ENCODE data around the gene TRIM56.
"Not testable (repeated sequence)": the region's sequence is repeated elsewhere in the genome, so short reads cannot be mapped to it uniquely, and the experiment has no call there.

TRIM56 gene

DNA sequence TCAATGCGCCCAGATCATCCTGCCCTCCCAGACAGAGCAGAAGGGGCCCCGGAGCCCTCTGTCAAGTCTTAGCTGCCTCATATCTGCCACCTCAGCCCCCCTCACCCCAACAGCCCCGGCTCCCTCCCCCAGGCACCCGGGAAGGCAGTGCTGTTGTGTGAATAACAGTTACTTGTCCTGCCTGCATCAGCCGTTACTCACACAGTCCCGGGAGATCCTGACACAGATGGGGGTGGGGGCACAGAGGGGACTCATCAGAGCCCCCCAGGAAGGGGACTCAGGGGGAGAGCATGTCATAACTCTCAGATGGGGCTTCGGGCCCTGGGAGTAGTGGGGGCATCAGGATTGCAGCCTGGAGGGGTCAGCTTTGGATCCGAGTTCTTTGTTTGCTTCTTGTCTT, 29.2 kb downstream of the TRIM56 start:
- DNase-seq: peak; percentile 73

DNA sequence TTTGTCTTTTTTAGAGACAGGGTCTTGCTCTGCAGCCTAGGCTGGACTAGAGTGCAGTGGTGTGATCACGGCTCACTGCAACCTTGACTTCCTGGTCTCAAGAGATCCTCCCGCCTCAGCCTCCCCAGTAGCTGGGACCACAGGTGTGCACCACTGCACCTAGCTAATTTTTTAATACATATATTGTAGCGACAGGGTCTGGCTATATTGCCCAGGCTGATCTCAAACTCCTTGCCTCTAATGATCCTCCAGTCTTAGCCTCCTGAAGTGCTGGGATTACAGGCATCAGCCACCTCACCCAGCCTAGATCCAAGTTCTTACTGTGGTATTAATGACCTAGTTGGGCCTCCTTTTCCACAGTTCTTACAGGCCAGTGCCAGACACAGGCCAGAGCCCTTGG, 29.9 kb downstream of the TRIM56 start:
- no peak for DNase-seq

DNA sequence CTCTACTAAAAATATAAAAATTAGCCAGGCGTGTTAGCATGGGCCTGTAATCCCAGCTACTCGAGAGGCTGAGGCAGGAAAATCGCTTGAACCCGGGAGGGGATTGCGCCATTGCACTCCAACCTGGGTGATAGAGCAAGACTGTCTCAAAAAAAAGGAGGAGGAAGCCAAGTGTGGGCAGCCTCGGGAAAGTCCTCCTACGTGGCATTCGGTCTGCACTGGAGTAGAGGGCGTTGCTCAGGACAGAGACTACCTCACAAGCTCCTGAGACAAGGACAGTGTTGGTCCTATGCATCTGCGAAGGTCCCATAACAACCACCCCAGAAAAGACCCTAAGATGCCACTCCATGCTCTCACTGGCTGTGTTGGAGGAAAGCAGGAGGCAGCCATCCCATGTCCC, 31.6 kb downstream of the TRIM56 start:
- no peak for DNase-seq

DNA sequence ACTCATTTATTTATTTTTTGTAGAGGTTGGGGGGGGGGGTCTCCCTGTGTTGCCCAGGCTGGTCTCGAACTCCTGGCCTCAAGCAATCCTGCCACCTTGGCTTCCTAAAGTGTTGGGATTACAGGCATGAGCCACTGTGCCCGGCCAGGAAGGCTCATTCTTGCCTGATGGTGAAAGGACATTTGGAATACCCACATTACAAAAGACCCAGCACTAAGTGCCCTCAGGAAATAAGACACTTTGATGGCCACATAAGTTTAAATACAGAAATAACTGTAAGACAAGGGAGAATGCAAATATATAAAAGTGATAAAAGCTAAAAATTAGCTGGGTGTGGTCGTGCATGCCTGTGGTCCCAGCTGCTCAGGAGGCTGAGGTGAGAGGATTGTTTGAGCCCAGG, 33.6 kb downstream of the TRIM56 start:
- no peak for DNase-seq

DNA sequence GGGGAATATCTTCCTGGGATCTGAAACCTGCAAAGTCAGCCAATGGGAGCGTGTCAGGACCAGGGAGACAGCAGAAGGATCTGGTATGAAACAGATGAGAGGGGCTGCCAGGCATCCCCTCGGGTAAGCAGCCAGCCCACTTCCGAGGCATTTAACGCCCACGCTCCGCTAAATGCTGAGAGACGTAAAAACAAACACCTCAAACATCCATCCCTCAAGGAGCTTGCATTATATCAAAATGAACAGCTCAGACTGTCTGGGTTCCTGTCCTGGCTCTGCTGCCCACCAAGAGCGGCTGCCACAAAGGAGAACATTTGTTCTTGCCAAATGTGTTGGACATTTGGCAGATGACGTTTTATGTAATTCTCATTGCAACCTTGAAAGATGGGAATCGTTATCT, 34.6 kb downstream of the TRIM56 start:
- DNase-seq: peak; percentile 63

DNA sequence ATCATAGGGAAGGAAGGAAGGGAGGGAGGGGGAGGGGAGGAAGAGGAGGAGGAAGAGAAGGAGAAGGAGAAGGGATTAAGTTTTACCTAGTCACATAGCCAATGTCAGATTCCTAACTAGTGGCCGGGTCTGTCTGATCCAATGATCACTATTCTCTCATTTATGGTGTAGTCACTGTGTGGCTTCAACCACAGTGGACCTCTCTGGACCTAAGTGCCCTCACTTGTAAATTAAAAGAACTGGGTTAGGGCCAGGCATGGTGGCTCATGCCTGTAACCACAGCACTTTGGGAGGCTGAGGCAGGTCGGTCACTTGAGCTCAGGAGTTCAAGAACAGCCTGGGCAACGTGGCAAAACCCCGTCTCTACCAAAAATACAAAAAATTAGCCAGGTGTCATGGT, 35.0 kb downstream of the TRIM56 start:
- DNase-seq: no peak

DNA sequence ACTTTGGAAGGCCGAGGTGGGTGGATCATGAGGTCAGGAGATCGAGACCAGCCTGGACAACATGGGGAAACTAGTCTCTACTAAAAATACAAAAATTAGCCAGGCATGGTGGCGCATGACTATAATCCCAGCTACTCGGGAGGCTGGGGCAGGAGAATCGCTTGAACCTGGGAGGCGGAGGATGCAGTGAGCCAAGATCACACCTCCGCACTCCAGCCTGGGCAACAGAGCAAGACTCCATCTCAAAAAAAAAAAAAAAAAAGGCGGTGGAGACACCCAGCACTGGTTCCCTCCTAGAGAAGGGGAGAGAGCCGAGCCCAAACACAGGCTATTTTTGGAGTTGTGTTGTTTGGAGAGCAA, 36.3 kb downstream of the TRIM56 start:
- not testable (repeated sequence) for DNase-seq

DNA sequence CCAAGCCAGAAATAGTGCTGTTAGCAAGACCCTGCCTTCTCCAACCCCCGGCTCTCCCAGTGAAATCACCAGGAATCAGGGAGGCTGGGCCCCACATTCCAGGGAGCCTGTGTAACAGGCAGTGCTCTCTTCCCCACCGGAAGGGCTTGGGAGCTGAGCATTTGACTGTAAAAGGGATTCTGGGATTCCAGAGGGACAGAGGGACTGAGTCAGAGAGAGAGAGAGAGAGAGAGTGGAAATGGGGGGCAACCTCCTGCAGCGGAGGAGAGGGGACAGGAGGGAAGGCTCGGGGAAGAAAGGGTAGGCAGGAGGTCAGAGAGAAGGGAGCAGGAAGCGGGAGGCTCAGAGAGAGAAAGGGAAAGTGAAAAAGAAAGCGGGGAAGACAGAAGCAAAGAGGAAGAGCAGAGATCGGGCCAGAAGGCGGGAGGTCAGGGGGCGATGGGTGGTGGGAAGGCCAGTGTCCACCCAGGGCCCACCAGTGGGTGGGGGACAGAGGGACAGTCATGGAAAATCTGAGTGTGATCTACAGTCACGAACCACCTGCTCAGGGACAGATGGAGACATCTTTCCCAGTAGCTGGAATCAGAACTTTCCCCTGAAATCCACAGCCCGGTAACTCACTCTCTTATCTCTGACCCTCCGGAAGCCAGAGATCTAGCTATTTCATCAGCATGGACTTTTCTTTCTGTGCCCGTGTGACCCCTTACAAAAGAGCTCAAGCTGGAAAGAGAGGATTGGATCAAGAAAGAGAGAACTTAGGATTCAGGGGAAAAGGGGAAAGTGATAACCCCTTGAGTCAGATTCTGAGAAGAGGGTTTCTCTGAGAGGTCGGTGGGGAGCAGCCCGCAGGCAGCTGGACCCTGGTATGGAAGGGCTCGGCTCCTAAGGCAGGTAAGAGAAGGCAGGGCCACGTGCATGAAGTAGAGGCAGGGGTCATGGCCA, 37.0 kb downstream of the TRIM56 start:
- peak; percentile 100 for DNase-seq

DNA sequence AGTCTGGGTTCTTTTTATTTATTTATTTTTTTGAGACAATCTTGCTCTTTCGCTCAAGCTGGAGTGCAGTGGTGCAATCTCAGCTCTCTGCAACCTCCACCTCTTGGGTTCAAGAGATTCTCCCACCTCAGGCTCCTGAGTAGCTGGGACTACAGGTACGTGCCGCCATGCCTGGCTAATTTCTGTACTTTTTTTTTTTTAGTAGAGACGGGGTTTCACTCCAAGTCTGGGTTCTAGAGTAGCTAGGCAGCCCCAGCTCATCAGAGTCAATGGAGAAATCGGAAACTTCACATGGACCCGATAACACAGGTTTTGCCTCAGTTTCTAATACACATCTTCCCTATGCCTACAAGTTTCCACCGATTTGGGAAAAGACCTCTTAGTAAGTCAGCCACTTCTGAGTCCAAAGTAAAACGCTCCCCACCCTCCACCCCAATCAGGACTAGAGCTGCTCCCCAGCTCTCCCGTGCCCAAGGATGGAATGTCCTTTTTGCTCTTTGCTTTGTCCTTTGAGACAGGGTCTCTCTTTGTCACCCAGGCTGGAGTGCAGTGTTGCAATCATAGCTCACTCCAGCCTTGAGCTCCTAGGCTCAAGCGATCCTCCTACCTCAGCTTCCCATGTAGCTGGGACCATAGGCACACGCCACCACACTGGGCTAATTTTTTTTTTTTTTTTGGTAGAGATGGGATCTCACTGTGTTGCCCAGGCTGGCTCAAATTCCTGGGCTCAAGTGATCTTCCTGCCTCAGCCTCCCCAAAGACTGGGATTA, 37.8 kb downstream of the TRIM56 start:
- DNase-seq: no peak

DNA sequence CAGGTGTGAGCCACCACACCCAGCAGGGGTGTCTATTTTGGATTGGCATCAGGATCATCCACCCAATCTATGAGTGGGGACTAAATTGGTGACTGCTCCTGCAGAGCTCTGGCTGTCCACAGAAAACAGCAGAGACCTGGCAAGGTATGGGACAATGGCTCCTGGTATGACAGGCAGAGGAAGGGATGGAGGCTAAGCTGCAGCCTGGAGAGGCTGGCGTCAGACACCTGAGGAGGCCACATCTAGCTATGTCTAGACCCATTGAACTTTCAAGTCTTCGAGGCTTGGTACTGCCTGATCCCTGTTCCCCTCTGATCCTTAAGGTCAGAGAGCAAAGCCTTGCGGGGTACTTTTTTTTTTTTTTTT, 38.4 kb downstream of the TRIM56 start:
- no peak for DNase-seq

DNA sequence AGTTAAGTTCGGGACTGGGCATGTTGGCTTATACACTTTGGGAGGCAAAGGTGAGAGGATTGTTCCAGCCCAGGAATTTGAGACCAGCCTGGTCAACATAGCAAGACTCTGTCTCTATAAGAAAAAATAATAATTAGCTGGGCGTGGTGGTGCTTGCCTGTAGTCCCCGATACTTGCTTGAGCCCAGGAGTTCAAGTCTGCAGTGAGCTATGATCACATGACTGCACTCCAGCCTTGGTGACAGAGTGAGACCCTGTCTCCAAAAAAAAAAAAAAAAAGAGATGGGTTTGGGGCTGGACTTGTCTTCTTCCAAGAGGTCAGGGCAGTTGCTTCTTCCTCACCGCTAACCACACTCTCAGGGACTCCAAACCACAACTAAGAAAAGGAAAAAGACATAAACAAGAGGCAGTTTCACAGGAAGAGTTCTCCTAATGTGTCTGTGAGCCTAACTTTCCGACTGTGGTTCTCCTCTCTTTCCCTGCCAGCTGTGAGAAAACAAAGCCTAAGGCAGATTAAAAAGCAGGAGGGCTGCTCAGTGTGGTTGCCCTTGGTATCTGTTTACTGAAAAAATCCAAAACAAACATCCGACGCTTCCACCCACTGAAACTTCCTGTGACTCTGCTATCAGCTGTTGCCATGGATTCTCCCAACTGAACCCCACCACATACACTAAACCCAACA, 39.2 kb downstream of the TRIM56 start:
- DNase-seq: peak; percentile 75

DNA sequence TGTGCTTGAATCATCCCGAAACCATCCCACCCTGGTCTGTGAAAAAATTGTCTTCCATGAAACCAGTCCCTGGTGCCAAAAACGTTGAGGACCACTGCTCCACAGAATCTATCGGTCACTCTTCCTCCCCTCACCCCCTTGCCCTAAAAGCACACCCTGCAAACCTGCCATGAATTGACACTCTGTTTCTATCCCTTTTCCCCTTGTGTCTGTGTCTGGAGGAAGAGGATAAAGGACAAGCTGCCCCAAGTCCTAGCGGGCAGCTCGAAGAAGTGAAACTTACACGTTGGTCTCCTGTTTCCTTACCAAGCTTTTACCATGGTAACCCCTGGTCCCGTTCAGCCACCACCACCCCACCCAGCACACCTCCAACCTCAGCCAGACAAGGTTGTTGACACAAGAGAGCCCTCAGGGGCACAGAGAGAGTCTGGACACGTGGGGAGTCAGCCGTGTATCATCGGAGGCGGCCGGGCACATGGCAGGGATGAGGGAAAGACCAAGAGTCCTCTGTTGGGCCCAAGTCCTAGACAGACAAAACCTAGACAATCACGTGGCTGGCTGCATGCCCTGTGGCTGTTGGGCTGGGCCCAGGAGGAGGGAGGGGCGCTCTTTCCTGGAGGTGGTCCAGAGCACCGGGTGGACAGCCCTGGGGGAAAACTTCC, 40.8 kb downstream of the TRIM56 start:
- DNase-seq: peak; percentile 72

DNA sequence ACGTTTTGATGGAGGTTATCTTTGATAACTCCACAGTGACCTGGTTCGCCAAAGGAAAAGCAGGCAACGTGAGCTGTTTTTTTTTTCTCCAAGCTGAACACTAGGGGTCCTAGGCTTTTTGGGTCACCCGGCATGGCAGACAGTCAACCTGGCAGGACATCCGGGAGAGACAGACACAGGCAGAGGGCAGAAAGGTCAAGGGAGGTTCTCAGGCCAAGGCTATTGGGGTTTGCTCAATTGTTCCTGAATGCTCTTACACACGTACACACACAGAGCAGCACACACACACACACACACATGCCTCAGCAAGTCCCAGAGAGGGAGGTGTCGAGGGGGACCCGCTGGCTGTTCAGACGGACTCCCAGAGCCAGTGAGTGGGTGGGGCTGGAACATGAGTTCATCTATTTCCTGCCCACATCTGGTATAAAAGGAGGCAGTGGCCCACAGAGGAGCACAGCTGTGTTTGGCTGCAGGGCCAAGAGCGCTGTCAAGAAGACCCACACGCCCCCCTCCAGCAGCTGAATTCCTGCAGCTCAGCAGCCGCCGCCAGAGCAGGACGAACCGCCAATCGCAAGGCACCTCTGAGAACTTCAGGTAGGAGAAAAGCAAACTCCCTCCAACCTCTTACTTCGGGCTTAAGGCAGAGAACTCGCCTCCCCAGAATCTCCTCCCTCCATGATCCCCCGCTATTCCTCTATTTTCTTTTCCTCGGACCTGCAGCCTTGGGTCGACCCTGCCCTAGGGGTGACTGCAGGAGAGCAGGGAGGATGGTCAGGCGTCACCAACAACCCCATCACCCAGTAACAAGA, 41.6 kb downstream of the TRIM56 start, which contains the start of gene SERPINE1:
SERPINE1 (plus strand) TSS at position 454 of the 809 bp plus-strand sequence. CDS start 1,290 bp downstream, outside the sequence.
- peak; percentile 100 for DNase-seq

DNA sequence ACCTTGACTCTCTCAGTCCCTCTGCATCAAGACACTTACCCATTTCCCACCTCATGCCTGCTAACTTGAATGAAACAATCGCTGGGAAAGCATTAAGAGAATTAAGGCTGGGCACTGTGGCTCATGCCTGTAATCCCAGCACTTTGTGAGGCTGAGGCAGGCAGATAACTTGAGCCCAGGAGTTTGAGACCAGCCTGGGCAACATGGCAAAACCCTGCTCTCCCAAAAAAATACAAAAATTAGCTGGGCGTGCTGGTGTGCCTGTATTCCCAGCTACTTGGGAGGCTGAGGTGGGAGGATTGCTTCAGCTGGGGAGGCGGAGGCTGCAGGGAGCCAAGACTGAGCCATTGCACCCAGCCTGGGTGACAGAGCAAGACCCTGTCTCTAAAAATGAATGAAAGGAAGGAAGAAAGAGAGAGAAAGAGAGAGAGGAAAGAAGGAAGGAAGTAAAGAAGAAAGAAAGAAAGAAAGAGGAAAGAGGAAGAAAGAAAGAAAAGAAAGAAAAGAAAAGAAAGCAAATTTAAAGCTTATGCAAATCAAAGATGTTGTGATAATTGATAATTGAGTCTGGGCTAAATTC, 42.3 kb downstream of the TRIM56 start:
- DNase-seq: no peak

DNA sequence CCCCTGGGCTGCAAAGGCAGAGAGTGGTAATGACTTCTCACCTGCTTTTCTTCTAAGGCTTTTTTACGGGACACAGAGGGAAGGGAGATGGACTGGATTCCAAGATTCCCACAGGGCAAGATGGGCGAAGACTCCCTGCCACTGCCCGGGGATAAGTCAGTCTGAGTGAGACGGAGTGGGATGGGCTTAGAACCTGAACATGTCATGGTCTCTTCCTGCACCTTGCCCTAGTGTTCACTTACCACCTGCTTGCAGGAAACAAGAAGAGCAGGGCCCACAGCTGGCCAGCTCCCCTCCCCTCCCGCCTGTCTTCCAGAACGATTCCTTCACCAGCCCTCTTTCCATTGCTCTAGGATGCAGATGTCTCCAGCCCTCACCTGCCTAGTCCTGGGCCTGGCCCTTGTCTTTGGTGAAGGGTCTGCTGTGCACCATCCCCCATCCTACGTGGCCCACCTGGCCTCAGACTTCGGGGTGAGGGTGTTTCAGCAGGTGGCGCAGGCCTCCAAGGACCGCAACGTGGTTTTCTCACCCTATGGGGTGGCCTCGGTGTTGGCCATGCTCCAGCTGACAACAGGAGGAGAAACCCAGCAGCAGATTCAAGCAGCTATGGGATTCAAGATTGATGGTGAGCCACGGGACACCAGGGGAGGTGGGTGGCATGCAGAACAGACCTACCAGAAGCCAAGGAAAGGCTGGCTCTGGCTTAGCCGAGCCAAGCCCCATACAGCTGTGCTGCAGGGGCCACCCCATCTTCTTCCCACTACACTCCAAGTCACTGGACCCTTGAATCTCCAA, 43.0 kb downstream of the TRIM56 start:
- no peak for DNase-seq

DNA sequence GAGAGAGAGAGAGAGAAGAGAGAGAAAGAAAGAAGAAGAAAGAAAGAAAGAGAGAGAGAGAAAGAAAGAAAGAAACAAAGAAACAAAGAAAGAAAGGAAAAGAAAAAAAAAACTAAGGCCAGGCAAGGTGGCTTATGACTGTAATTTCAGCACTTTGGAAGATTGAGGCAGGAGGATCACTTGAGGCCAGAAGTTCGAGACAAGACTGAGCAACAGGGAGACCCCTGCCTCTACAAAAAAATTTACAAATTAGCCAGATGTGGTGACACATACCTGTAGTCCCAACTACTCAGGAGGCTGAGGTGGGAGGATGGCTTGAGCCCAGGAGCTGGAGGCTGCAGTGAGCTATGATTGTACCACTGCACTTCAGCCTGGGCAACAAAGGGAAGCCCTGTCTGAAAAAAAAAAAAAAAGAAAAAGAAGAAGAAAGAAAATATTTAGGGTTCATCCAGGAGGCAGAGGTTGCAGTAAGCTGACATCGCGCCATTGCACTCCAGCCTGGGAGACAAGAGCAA, 44.4 kb downstream of the TRIM56 start:
- no peak for DNase-seq

DNA sequence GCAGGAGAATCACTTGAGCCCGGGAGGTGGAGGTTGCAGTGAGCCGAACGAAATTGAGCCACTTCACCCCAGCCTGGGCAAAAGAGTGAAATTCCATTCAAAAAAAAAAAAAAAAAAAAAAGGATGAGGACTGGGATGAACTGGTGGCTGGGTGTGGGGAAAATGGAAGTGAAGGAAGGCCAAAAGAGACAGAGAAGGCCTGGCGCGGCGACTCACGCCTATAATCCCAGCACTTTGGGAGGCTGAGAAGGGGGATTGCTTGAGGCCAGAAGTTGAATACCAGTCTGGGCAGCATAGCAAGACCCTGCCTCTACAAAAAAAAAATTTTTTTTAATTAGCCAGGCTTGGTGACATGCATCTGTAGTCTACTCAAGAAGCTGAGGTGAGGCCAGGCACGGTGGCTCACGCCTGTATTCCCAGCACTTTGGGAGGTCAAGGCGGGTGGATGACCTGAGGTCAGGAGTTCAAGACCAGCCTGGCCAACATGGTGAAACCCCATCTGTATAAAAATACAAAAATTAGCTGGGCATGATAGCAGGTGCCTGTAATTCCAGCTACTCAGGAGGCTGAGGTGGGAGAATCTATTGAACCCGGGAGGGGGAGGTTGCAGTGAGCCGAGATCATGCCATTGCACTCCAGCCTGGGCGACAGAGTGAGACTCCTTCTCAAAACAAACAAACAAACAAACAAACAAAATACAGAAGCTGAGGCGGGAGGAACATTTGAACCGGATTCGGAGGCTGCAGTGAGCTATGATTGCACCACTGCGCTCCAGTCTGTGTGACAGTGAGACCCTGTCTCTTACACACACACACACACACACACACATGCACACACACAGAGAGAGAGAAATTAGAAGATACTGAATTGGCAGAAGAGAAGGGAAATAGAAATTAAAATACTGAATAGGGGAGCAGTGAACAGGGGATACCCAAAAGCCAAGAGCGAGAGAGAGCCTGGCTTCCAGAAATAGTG, 47.6 kb downstream of the TRIM56 start:
- DNase-seq: not testable (repeated sequence)

DNA sequence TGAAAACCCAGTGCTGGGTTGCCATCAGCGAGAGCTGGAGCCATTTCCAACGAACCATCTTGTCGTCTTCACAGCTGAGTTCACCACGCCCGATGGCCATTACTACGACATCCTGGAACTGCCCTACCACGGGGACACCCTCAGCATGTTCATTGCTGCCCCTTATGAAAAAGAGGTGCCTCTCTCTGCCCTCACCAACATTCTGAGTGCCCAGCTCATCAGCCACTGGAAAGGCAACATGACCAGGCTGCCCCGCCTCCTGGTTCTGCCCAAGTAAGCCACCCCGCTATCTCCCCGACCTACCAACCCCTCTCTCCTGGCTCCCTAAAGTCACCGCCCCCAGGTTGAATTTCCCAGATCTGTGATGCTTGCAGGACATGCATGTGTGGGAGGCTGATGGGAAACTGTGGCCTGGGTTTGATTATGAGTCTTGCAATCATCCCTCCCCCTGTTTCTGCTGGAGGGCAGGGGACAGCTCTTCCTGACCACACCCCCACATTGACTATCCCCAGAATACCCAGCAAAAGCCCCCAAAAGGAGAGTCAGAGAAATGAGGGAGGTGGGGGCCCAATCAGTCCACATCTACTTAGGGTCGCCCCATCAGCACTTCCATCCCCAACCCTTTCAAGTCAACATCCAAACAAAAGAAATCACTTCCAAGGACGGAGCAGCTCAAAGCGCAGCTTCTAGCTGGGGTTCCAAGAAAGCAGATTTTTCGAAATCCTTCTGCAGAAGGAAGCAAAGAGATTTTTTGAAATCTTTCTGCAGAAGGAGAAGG, 48.5 kb downstream of the TRIM56 start:
- peak; percentile 74 for DNase-seq
